HepG2 (cell line): ENCODE data around the gene SLC35D2. TPM values are rescaled to one million over a fixed set of nuclear protein-coding genes. Genes with fewer than 3 reads are reported as not detected.

Experiments
- POGZ ChIP-seq: sonication (generic); formaldehyde crosslinking; IDR thresholded peaks from 2 replicates; pipeline ENCODE4 v1.4.0; 2020; ENCODE audit warnings: mild to moderate bottlenecking, missing genetic modification reagents
- ZNF10 ChIP-seq: sonication (generic); formaldehyde crosslinking; IDR thresholded peaks from 2 replicates; pipeline ENCODE4 v1.4.0; 2020; ENCODE audit warnings: mild to moderate bottlenecking, low read depth, missing genetic modification reagents, borderline replicate concordance
- ZNF382 ChIP-seq: sonication (generic); formaldehyde crosslinking; IDR thresholded peaks from 2 replicates; pipeline ENCODE4 v1.5.0; 2020; ENCODE audit warnings: missing genetic modification reagents, mild to moderate bottlenecking, borderline replicate concordance
- ZNF451 ChIP-seq: sonication (generic); formaldehyde crosslinking; IDR thresholded peaks from 2 replicates; pipeline ENCODE4 v1.5.0; 2020; ENCODE audit warnings: mild to moderate bottlenecking, missing genetic modification reagents
- polyA plus RNA-seq, 8 experiments: library from polyadenylated mRNA; depleted of rRNA in 3 of 8; stranded (reverse) in 7 of 8; unstranded in 1 of 8; fragments of >200 nt; fragmentation: Illumina TruSeq in 4 of 8; extraction: Trizol in 4 of 8; gene quantifications; 2 replicates each; pipeline versions ENCODE4 v1.2.1 to v1.2.3, GENCODE V29; 2011 to 2016; ENCODE audit warnings: low read depth in 4 of 8, missing spikeins in 1 of 8, mixed read lengths in 1 of 8; ENCODE audit not compliant: insufficient read depth in 1 of 8
- total RNA-seq, 5 experiments: library from RNA; depleted of rRNA; stranded (reverse); fragments of >200 nt; fragmentation: Illumina TruSeq; extraction: Trizol; gene quantifications; 2 replicates each; pipeline ENCODE4 v1.2.3, GENCODE V29; 2016; ENCODE audit warnings: low read depth in 1 of 5
- TF ChIP-seq, protein P1 (sequence below): sonication (generic); formaldehyde crosslinking; IDR thresholded peaks from 2 replicates; pipeline ENCODE4 v1.4.0; 2020; ENCODE audit warnings: missing genetic modification reagents
- TF ChIP-seq, protein P2 (sequence below), 2 experiments: fragments of 450-650 bp in 1 of 2; sonication (generic) in 1 of 2; formaldehyde crosslinking; IDR thresholded peaks; 2 replicates each; pipeline versions ENCODE4 v1.5.0 to v1.8.0; 2020 to 2022; ENCODE audit warnings: mild to moderate bottlenecking in 1 of 2, missing genetic modification reagents in 1 of 2
- TF ChIP-seq, protein P3 (sequence below): sonication (generic); formaldehyde crosslinking; IDR thresholded peaks from 2 replicates; pipeline ENCODE4 v1.5.1; 2020; ENCODE audit warnings: mild to moderate bottlenecking, missing genetic modification reagents, borderline replicate concordance
- TF ChIP-seq, protein P4 (sequence below): sonication (generic); formaldehyde crosslinking; IDR thresholded peaks from 2 replicates; pipeline ENCODE4 v1.4.0; 2020; ENCODE audit warnings: missing genetic modification reagents, borderline replicate concordance
- TF ChIP-seq, protein P5 (sequence below): IDR thresholded peaks from 2 replicates; pipeline ENCODE4 v1.6.1; 2016; ENCODE audit warnings: low read depth, missing genetic modification reagents, missing compliant biosample characterization

Gene SLC35D2
- total and polyA plus RNA-seq, 2 of the 13 experiments (the other 11 are each of a cell fraction or from before 2014, with no cell fraction given), result 96.2 to 103 TPM

DNA sequence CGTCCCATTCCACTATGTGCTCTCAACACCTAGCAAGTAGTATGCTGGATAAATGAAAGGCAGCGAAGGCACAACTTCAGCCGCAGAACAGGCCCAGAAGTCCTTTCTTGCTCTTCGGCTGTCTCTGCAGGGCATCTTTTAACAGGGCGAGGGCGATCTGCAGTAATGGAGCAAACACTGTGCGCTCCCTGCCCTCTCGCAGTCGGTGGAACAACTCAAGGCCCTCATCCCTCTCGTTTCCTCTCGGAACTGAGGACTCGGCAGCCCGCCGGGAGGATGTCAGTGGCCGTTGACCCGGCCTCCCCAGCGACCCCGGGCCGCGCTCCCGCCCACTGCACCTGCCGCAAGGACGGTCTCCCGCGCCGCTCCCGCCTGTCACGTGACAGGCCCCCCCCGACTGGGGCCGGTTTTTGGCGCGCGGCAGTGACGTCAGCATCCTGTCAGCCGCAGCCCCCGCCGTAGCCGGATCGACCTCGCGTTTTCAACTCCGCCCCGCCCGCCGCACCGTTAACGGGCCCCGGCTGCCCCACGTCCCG is 33.6 kb upstream of the SLC35D2 start (continued):
- TF ChIP-seq, protein P1, sequence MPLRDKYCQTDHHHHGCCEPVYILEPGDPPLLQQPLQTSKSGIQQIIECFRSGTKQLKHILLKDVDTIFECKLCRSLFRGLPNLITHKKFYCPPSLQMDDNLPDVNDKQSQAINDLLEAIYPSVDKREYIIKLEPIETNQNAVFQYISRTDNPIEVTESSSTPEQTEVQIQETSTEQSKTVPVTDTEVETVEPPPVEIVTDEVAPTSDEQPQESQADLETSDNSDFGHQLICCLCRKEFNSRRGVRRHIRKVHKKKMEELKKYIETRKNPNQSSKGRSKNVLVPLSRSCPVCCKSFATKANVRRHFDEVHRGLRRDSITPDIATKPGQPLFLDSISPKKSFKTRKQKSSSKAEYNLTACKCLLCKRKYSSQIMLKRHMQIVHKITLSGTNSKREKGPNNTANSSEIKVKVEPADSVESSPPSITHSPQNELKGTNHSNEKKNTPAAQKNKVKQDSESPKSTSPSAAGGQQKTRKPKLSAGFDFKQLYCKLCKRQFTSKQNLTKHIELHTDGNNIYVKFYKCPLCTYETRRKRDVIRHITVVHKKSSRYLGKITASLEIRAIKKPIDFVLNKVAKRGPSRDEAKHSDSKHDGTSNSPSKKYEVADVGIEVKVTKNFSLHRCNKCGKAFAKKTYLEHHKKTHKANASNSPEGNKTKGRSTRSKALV (CRISPR knock-in tag), result 0 out of 2 replicates have a peak, but pooled peaks have one; percentile 33
- TF ChIP-seq, protein P2, sequence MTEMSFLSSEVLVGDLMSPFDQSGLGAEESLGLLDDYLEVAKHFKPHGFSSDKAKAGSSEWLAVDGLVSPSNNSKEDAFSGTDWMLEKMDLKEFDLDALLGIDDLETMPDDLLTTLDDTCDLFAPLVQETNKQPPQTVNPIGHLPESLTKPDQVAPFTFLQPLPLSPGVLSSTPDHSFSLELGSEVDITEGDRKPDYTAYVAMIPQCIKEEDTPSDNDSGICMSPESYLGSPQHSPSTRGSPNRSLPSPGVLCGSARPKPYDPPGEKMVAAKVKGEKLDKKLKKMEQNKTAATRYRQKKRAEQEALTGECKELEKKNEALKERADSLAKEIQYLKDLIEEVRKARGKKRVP (CRISPR knock-in tag; IDR thresholded peaks at IDR 0.05), result peak in 1 of 2 experiments; percentile 37; a peak in 1 of 4 replicates
- TF ChIP-seq ZNF451 (CRISPR knock-in tag) (peak; percentile 62; the same call in 1 of the 2 replicates), POGZ (peak; percentile 96), ZNF10 (CRISPR knock-in tag) (no peak), ZNF382 (CRISPR knock-in tag) (no peak)
- TF ChIP-seq, protein P3, sequence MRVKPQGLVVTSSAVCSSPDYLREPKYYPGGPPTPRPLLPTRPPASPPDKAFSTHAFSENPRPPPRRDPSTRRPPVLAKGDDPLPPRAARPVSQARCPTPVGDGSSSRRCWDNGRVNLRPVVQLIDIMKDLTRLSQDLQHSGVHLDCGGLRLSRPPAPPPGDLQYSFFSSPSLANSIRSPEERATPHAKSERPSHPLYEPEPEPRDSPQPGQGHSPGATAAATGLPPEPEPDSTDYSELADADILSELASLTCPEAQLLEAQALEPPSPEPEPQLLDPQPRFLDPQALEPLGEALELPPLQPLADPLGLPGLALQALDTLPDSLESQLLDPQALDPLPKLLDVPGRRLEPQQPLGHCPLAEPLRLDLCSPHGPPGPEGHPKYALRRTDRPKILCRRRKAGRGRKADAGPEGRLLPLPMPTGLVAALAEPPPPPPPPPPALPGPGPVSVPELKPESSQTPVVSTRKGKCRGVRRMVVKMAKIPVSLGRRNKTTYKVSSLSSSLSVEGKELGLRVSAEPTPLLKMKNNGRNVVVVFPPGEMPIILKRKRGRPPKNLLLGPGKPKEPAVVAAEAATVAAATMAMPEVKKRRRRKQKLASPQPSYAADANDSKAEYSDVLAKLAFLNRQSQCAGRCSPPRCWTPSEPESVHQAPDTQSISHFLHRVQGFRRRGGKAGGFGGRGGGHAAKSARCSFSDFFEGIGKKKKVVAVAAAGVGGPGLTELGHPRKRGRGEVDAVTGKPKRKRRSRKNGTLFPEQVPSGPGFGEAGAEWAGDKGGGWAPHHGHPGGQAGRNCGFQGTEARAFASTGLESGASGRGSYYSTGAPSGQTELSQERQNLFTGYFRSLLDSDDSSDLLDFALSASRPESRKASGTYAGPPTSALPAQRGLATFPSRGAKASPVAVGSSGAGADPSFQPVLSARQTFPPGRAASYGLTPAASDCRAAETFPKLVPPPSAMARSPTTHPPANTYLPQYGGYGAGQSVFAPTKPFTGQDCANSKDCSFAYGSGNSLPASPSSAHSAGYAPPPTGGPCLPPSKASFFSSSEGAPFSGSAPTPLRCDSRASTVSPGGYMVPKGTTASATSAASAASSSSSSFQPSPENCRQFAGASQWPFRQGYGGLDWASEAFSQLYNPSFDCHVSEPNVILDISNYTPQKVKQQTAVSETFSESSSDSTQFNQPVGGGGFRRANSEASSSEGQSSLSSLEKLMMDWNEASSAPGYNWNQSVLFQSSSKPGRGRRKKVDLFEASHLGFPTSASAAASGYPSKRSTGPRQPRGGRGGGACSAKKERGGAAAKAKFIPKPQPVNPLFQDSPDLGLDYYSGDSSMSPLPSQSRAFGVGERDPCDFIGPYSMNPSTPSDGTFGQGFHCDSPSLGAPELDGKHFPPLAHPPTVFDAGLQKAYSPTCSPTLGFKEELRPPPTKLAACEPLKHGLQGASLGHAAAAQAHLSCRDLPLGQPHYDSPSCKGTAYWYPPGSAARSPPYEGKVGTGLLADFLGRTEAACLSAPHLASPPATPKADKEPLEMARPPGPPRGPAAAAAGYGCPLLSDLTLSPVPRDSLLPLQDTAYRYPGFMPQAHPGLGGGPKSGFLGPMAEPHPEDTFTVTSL (CRISPR knock-in tag), result peak; percentile 27; the same call in 1 of the 2 replicates
- TF ChIP-seq, protein P4, sequence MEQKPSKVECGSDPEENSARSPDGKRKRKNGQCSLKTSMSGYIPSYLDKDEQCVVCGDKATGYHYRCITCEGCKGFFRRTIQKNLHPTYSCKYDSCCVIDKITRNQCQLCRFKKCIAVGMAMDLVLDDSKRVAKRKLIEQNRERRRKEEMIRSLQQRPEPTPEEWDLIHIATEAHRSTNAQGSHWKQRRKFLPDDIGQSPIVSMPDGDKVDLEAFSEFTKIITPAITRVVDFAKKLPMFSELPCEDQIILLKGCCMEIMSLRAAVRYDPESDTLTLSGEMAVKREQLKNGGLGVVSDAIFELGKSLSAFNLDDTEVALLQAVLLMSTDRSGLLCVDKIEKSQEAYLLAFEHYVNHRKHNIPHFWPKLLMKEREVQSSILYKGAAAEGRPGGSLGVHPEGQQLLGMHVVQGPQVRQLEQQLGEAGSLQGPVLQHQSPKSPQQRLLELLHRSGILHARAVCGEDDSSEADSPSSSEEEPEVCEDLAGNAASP (CRISPR knock-in tag), result peak; percentile 76
- TF ChIP-seq, protein P5, sequence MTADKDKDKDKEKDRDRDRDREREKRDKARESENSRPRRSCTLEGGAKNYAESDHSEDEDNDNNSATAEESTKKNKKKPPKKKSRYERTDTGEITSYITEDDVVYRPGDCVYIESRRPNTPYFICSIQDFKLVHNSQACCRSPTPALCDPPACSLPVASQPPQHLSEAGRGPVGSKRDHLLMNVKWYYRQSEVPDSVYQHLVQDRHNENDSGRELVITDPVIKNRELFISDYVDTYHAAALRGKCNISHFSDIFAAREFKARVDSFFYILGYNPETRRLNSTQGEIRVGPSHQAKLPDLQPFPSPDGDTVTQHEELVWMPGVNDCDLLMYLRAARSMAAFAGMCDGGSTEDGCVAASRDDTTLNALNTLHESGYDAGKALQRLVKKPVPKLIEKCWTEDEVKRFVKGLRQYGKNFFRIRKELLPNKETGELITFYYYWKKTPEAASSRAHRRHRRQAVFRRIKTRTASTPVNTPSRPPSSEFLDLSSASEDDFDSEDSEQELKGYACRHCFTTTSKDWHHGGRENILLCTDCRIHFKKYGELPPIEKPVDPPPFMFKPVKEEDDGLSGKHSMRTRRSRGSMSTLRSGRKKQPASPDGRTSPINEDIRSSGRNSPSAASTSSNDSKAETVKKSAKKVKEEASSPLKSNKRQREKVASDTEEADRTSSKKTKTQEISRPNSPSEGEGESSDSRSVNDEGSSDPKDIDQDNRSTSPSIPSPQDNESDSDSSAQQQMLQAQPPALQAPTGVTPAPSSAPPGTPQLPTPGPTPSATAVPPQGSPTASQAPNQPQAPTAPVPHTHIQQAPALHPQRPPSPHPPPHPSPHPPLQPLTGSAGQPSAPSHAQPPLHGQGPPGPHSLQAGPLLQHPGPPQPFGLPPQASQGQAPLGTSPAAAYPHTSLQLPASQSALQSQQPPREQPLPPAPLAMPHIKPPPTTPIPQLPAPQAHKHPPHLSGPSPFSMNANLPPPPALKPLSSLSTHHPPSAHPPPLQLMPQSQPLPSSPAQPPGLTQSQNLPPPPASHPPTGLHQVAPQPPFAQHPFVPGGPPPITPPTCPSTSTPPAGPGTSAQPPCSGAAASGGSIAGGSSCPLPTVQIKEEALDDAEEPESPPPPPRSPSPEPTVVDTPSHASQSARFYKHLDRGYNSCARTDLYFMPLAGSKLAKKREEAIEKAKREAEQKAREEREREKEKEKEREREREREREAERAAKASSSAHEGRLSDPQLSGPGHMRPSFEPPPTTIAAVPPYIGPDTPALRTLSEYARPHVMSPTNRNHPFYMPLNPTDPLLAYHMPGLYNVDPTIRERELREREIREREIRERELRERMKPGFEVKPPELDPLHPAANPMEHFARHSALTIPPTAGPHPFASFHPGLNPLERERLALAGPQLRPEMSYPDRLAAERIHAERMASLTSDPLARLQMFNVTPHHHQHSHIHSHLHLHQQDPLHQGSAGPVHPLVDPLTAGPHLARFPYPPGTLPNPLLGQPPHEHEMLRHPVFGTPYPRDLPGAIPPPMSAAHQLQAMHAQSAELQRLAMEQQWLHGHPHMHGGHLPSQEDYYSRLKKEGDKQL, result peak; percentile 51; the same call in 1 of the 2 replicates
